BE2C (cell line): ENCODE results near the gene UROS.

Experiments
- DNase-seq: peaks from one replicate; pipeline ENCODE4 v3.0.0-alpha.2; 2020
- H3K27me3 ChIP-seq: fragments of 250-450 bp; sonication (Bioruptor Pico); 2 replicates; pipeline ENCODE4 v1.5.1; 2020; ENCODE audit warnings: mild to moderate bottlenecking
- H3K36me3 ChIP-seq: fragments of 250-450 bp; sonication (Bioruptor Pico); 2 replicates; pipeline ENCODE4 v1.5.1; 2020; ENCODE audit warnings: mild to moderate bottlenecking
- H3K4me1 ChIP-seq: fragments of 250-450 bp; sonication (Bioruptor Pico); 2 replicates; pipeline ENCODE4 v1.5.1; 2020
- H3K4me3 ChIP-seq: 2 replicates; pipeline ENCODE4 v1.5.1; 2011; ENCODE audit warnings: low read depth, low read length
- H3K9me3 ChIP-seq: fragments of 250-450 bp; sonication (Bioruptor Pico); 2 replicates; pipeline ENCODE4 v1.5.1; 2020
- TF ChIP-seq, protein P1 (sequence below): IDR thresholded peaks from 2 replicates; pipeline ENCODE4 v1.5.1; 2012; ENCODE audit warnings: mild to moderate bottlenecking, low read depth, low read length

The UROS gene

GRCh38 chr10:125788156-125789034 lies 34.7 kb downstream of the UROS start:
- DNase-seq: no peak
- Histone ChIP-seq H3K27me3 (no peaks in the 10 kb centered on the region), H3K4me1 (no peaks in the 10 kb centered on the region), H3K36me3 (peaks cover 6% of the 10 kb centered on the region; the same call in 1 of the 2 replicates), H3K4me3 (no peak overlapping the region), H3K9me3 (no peaks in the 10 kb centered on the region)
- TF ChIP-seq, protein P1, sequence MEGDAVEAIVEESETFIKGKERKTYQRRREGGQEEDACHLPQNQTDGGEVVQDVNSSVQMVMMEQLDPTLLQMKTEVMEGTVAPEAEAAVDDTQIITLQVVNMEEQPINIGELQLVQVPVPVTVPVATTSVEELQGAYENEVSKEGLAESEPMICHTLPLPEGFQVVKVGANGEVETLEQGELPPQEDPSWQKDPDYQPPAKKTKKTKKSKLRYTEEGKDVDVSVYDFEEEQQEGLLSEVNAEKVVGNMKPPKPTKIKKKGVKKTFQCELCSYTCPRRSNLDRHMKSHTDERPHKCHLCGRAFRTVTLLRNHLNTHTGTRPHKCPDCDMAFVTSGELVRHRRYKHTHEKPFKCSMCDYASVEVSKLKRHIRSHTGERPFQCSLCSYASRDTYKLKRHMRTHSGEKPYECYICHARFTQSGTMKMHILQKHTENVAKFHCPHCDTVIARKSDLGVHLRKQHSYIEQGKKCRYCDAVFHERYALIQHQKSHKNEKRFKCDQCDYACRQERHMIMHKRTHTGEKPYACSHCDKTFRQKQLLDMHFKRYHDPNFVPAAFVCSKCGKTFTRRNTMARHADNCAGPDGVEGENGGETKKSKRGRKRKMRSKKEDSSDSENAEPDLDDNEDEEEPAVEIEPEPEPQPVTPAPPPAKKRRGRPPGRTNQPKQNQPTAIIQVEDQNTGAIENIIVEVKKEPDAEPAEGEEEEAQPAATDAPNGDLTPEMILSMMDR: no peak

GRCh38 chr10:125785791-125786190 lies 37.3 kb downstream of the UROS start:
- no peaks in the 10 kb centered on the region for H3K4me1 ChIP-seq
- H3K4me3 ChIP-seq: no peak overlapping the region
- H3K36me3 ChIP-seq: no peaks in the 10 kb centered on the region
- no peak for DNase-seq
- H3K9me3 ChIP-seq: no peaks in the 10 kb centered on the region
- TF ChIP-seq, protein P1: no peak
- H3K27me3 ChIP-seq: no peaks in the 10 kb centered on the region

DNA sequence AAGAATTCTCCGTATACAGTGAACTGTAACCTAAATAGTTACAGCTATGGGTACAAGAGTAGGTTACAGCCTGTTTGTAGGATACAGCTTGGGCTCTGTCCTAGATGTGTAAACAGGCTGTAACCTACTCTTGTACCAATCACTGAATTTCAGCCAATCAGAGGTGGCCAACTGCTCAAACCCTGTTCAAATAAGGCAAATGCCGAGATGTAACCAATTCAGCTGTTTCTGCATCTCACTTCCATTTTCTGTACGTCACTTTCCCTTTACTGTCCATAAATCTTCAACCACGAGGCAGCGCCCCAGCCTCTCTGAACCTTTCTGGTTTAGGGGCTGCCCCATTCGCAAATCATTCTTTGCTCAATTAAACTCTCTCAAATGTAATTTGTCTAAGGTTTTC lies 39.1 kb downstream of the UROS start:
- no peaks in the 10 kb centered on the region for H3K9me3 ChIP-seq
- no peak for DNase-seq
- H3K4me1 ChIP-seq: no peaks in the 10 kb centered on the region
- TF ChIP-seq, protein P1: no peak
- H3K27me3 ChIP-seq: no peaks in the 10 kb centered on the region
- H3K36me3 ChIP-seq: no peaks in the 10 kb centered on the region
- no peak overlapping the region for H3K4me3 ChIP-seq

GRCh38 chr10:125783408-125783807 lies 39.6 kb downstream of the UROS start:
- TF ChIP-seq, protein P1: no peak

GRCh38 chr10:125782616-125783015 lies 40.4 kb downstream of the UROS start:
- Histone ChIP-seq H3K27me3 (no peaks in the 10 kb centered on the region), H3K4me3 (no peak overlapping the region), H3K9me3 (no peaks in the 10 kb centered on the region), H3K4me1 (no peaks in the 10 kb centered on the region), H3K36me3 (no peaks in the 10 kb centered on the region)
- DNase-seq: no peak
- TF ChIP-seq, protein P1: no peak

More at GRCh38 chr10:125783408-125783807, 39.6 kb downstream of the UROS start:
- H3K36me3 ChIP-seq: no peaks in the 10 kb centered on the region
- H3K4me3 ChIP-seq: no peak overlapping the region
- no peaks in the 10 kb centered on the region for H3K4me1 ChIP-seq
- no peaks in the 10 kb centered on the region for H3K27me3 ChIP-seq
- no peaks in the 10 kb centered on the region for H3K9me3 ChIP-seq
- DNase-seq: no peak

- Histone ChIP-seq H3K9me3 (no peaks in the 10 kb centered on the region), H3K4me1 (no peaks in the 10 kb centered on the region), H3K27me3 (no peaks in the 10 kb centered on the region), H3K4me3 (no peak overlapping the region), H3K36me3 (no peaks in the 10 kb centered on the region)
- DNase-seq: no peak
- TF ChIP-seq, protein P1: no peak
Measured at GRCh38 chr10:125782054-125782453, 41.0 kb downstream of the UROS start.
